Stimulated activated CD4-positive, alpha-beta T cell treated with anti-CD3 and anti-CD28 coated beads, Interleukin-1b, Interleukin-23, amount 100 ng/mL, for 24 hours (primary cell): ENCODE results near the gene CD82.
A peak's percentile ranks its signal among the peaks of the same experiment; 100 is the strongest.

Experiments used
- DNase-seq, 4 experiments: peaks; one replicate each; pipeline ENCODE4 v3.0.0-alpha.2; 2020; ENCODE audit warnings: low read depth in 4 of 4, low spot score in 1 of 4

CD82 gene

GRCh38 chr11:44565211-44565952 lies at the start of gene CD82:
Gene CD82, plus strand, starts transcription at chr11:44565663. Its CDS starts 29,000 bp downstream, at chr11:44594663.
- peak; percentile 96 to 99 (median 97) for DNase-seq

- DNase-seq = no peak
Observed at GRCh38 chr11:44516688-44517507, 48.6 kb upstream of the CD82 start.

DNA sequence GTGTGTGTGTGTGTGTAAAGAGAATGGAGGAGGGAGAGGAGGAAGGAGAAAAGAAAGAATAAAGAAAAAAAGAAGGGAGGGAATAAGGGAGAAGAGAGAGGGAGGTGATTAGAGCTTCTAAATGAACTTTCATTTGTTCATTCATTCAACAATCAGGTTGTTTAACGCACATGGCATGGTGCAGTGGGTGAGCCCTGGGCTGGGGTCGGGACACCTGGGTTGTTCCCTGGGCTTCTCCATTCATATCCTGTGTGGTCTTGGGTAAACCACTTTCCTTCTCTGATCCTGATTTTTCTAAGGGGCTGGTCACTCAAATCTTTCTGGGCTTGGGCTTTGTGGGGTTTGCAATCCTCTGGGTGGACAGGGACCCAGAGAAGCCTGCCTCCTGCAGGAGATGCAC lies 47.9 kb upstream of the CD82 start:
- no peak for DNase-seq

DNA sequence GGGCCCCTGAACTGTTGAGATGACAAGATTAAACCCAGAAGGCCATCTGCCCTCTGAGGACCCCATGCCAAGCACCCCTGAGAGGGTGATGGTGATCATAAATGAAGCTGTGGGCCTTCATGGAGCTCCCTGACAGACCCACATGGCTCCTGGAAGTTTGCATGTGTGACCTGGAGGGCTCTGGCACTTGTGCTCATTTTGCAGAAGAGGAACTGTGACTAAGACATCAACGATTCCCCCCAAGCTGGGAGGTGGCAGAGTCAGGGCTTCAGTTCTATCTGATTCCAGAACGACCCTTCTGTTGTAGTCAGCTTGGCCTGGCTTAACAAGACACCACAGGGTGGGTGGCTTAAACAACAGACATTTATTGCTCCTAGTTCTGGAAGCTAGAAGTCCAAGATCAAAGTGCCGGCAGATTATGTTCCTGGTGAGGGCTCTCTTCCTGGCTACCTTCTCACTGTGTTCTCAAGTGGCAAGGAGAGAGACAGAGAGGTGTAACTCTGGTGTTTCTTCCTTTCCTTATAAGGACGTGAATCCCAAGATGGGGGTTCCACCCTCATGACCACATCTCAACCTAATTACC lies 46.4 kb upstream of the CD82 start:
- no peak for DNase-seq

DNA sequence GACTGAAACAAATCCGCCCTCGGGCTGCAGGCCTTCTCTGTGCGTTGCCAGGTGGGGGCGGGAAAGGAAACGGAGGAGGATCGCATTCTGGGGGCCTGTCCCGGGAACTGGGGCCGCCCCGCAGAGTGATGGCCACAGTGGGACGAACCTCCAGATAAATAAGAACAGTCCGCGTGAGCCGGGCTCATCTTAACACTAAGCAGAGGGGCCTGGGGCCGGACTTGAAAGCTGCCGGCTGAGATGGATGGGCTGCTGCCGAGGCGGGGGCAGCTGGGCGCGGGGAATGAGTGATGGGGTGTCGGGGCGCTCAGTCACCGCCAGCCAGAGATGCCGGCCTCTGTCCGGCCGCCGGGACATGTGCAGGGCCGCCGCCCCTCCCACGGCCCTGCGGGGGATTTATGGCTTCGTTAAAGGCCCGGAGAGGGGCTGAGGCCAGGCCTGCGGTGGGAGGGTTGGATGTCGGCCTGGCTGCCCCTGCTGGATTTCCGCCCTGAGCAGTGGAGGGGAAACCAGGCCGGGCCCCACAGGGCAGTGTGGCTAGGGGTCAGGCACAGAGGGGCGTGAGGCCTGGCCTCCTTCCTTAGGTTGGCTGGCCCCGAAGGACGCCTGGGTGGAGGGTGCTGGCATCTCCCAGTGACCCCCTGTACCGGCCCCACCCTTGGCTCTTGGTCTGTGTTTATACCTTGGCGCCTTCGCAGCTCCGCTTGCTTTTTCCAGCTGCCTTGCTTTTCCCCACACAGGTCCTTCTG lies 45.3 kb upstream of the CD82 start:
- no peak for DNase-seq

DNA sequence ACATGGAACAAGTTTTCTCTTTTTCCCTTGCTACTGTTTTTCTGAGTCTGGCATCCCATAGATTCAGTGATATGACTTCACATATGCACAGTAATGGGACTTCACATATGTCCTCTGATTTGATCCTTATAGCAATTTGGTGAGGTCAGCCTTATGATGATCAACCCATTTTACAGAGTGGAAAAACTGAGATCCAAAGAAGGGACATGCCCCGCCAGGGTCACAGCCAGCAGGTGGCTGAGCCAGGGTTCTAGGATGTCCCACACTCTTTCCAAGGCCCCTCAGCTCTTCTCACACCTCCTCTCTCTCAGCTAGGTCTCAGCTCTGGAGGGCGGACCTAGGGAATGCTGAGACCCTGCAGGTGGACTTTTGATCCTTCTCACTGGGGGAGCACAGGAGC lies 44.3 kb upstream of the CD82 start:
- DNase-seq = no peak

DNA sequence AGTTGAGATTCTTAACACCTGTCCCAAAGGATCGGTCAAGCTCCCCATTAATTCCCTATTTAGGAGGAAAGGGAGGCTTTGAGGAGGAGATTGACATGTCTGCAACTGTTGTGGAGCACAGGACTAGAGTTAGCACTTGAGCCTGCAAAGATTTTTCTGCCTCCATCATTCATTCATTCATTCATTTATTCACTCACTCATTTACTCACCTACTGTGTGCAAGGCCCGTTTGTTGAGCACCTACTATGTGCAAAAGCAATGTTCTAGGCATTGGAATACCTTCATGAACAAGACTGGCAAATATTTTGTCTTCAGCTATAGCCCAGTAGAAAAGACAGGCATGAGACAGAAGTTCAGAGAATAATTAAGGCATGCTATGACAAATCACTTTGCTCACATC lies 43.2 kb upstream of the CD82 start:
- DNase-seq = no peak

DNA sequence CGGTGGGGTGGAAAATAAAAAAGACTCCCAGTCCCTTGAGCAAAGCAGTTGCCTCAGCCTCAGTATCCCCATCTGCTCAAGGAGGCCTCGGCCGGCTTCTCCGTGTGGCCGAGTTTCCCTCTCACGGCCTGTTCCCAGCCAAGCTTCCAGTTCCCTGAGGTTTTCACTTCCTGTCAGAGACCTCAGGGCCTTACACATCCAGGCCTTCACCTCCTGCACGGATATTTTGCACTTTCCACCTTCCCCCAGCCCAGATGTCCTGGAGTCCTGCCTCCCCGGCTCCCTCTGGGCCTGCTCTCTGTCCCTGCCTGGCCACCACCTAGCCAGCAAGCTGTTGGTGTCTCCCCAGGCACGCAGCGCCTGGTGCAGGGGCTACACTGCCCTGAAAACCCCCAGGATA lies 41.1 kb upstream of the CD82 start:
- DNase-seq = no peak

GRCh38 chr11:44524751-44525201 lies 40.7 kb upstream of the CD82 start:
- no peak for DNase-seq

- DNase-seq = no peak
Observed at GRCh38 chr11:44525473-44526252, 39.8 kb upstream of the CD82 start.

- no peak for DNase-seq
Observed at GRCh38 chr11:44526438-44526837, 39.0 kb upstream of the CD82 start.

- no peak for DNase-seq
Observed at GRCh38 chr11:44527476-44527875, 38.0 kb upstream of the CD82 start.

DNA sequence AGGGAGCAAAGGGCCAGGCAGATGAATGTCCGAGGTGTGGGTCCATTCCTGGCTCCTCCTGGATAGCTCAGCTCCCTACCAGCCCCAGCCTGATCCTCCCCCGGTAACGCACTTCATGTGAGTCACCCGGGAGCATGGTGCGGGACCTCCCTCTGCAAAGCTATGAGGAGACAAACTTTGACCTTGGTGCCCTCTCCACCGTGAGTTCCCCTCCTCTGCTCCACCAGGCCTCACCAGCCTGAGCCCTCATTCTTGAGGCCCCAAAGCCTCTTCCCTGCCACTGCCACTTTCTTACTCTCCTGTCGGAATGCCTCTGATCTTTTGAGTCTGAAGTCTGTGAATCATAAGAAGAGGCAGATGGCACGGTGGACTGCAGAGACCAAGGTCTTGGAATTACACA lies 37.4 kb upstream of the CD82 start:
- DNase-seq = no peak

- DNase-seq = no peak
Observed at GRCh38 chr11:44528581-44528980, 36.9 kb upstream of the CD82 start.

- DNase-seq = no peak
Observed at GRCh38 chr11:44529895-44530412, 35.5 kb upstream of the CD82 start.

DNA sequence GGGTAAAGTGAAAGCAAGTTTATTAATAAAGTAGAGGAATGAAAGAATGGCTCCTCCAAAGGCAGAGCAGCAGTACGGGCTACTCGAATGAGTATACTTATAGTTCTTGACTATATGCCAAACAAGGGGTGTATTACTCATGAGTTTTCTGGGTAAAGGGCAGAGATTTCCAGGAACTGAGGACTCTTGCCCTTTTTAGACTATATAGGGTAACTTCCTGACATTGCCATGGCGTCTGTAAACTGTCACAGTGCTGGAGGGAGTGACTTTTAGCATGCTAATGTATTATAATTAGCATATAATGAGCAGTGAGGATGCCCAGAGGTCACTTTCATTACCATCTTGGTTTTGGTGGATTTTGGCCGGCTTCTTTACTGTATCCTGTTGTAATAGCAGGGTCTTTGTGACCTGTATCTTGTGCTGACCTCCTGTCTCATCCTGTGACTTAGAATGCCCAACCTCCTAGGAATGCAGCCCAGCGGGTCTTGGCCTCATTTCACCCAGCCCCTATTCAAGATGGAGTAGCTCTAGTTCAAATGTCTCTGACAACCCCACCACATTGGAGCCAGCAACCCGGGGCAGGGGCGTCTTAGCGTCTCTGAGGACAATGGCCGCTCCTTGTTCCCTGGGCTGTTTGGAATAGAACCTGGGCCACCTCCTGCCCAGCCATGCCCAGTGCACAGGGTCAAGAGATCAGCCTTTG lies 34.9 kb upstream of the CD82 start:
- DNase-seq = no peak

DNA sequence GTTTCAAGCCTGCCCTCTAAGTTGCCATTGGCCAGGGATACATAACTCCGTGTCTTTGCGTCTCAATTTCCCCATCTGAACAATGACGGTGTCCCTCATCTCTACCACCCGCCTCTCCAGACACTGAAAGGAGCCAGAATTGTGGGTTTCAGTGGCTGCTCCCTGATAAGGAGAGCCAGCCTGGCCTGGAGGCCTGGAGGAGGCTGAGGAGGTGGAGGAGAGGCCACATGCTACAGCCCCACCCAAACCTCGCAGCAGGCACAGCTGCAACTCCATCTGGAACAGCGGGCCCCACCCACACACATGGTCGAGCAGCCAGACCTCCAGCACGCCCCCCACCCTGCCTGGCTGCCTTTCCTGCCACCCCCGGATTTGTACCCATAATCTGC lies 34.4 kb upstream of the CD82 start:
- DNase-seq = no peak

DNA sequence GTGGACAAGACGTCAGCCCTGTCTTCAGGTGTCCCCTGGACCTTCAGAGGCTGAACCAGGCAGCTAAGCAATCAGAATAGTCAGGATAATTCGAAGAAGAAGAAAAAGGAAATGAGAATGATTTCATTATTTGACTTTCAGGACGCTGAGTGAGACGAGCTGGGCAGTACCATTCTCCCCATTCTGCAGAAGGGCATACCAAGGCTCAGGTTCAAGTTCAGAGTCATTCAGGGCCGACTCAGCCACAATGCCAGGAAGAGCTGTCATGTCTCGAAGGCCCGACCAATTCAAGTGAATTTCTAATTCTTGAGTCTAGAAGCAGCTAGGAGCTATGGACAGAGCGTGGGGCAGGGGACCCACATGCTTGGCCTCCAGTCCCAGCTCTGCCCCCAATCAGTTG lies 33.8 kb upstream of the CD82 start:
- DNase-seq = no peak

DNA sequence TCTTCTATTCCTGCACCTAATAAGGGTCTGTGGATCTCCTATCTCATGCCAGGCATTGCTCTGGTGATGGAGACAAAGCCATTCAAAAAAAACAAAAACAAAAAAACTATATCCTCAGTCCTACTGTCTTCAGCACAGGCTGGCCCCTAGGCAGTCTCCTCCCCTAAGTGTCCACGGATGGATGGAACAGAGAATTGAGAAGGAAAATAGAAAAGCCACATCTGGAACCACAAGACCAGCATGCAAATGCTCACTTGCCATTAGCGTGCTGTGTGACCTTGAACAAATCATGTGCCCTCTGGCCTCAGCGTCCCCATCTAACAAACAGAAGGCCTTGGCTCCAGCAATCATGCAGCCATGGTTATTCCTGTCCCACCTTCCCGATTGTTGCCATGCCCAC lies 32.7 kb upstream of the CD82 start:
- no peak for DNase-seq
